Activated CD4-positive, alpha-beta T cell treated with anti-CD3 and anti-CD28 coated beads for 1 hour (primary cell): ENCODE data around the gene TTC21B.

ENCODE experiments used
- DNase-seq: peaks from one replicate; pipeline ENCODE4 v3.0.0-alpha.2; 2020

Gene TTC21B

GRCh38 chr2:165827921-165828276 lies 125.7 kb downstream of the TTC21B start:
- DNase-seq = no peak

DNA sequence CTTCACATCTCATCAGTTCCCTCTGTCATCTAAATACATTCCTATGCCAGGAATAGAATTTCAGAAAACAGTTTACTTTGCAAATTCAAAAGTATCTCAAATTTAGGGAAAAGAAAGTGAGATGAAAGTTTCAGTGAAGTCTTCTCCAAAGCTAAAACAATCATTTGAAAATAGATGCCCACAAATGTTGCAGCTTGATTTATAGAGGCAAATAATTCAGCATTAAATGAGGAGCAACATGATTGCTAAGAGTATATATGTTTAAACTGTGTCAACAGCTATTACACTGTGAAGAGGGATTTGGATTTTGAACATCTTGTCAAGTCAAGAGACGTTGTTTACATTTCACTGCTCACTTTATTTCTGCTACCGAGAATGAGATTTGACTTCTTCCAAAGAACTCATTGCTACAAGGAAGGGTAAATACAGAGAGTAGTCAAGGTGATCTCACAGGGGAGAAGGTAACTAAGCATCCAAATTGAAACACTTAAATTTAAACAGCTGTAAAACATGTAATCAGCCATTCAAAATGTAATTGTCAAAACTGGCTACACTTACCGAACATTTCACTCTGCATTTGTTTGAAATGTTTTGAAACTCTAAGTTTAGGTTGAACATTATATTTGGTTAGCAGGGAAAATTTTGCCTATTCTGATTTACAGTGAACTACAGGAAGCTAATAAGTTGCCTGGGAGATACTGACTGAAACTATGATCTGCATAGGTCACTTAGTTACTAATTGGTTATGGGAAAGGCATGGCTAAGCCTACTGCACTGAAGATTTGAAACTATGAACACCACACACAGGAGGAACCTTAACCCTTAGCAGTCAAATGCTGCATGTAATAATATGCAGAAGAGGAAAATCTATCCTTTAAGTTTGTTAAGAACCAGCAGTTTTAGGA lies 126.3 kb downstream of the TTC21B start:
- DNase-seq = no peak

DNA sequence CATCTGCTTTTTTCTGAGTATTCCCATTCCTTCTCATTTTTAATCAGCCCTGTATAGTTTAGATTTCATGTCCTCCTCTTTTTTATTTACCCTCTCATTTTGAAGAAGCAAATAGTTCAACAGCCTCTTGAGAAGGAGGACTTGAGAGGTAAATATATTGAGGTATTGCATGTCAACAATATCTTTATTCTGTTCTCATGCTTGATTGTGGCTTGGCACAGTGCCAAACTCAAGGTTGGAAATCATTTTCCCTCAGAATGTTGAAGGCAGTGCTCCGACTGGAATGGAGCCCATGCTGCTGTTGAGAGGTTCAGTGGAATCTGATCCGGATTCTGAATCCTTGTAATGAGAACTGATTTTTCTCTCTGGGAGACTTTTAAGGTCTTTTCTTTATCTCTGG lies 128.5 kb downstream of the TTC21B start:
- DNase-seq = no peak
